GM12892 (cell line): Measurements from ENCODE around the gene PYDC1.

Experiments used
- POLR2A ChIP-seq: IDR thresholded peaks from 2 replicates; pipeline ENCODE4 v1.6.1; 2011; ENCODE audit warnings: low read depth, low read length, control low read depth
- POLR2AphosphoS5 ChIP-seq: IDR thresholded peaks from 2 replicates; pipeline ENCODE4 v1.6.1; 2011; ENCODE audit warnings: low read depth, low read length, control low read depth

DNA sequence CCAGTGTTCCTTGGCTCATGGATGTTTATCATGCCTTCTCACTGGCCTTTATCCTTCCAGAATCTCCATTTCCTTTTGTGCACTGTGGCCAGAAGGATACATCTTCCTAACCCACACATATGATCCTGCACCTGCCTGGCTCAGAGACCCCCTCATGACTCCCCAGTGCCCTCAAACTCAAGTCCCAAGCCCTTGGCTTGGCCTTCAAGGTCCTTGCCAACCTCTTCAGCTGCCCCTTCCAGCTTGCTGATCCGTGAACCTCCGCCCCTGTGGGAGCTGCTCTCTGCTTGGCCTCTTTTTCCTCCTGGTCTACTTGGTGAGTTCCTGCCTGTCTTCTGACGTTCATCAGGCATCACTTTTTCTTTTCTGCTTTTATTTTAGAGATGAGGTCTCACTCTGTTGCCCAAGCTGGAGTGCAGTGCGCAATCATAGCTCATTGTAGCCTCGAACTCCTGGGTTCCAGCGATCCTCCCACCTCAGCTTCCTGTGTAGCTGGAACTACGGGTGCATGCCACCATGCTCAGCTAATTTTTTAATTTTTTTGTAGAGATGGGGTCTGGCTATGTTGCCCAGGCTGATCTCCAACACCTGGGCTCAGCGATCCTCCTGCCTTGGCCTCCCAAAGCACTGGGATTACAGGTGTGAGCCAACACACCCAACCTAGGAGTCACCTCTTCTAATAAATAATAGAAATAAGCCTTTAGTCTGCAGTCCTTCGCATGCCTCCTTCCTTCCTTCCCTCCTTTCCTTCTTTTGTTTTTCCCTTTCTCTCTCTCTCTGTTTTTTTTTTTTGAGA is 11.9 kb downstream of the PYDC1 start:
- TF ChIP-seq POLR2A, result no peak
- TF ChIP-seq POLR2AphosphoS5, result no peak
